ENCODE data around the gene RABGAP1L.

- TF ChIP-seq ZNF18 (tag by site-specific recombination; IDR thresholded peaks at IDR 0.05) (no peak), ZBTB11 (tag by site-specific recombination; conservative IDR thresholded peaks at IDR 0.05; ENCODE audit: low read depth) (no peak), ZSCAN16 (tag by site-specific recombination; IDR thresholded peaks at IDR 0.05) (no peak), TCF7L2 (IDR thresholded peaks at IDR 0.05; ENCODE audit: borderline replicate concordance, low read depth, low read length) (no peak), ZNF274 (IDR thresholded peaks at IDR 0.05; ENCODE audit: low read length) (no peak), ZNF274 (tag by site-specific recombination; IDR thresholded peaks at IDR 0.05; ENCODE audit: borderline replicate concordance) (no peak), ZNF354C (tag by site-specific recombination; IDR thresholded peaks at IDR 0.05; ENCODE audit: borderline replicate concordance, low read depth) (no peak), ZNF10 (tag by site-specific recombination; IDR thresholded peaks at IDR 0.05) (no peak), CTCF (tag by site-specific recombination; IDR thresholded peaks at IDR 0.05) (no peak), ZNF791 (tag by site-specific recombination; IDR thresholded peaks at IDR 0.05) (no peak), ZNF362 (tag by site-specific recombination; IDR thresholded peaks at IDR 0.05) (no peak), ZBTB1 (tag by site-specific recombination; IDR thresholded peaks at IDR 0.05) (no peak), ZNF175 (tag by site-specific recombination; IDR thresholded peaks at IDR 0.05) (no peak), ZBTB7A (tag by site-specific recombination; IDR thresholded peaks at IDR 0.05; ENCODE audit: low read depth) (no peak)
Observed at GRCh38 chr1:174761901-174762585, 602.7 kb downstream of the RABGAP1L start.

Data from HEK293 (cell line).